H9 (cell line): ENCODE results near the gene MYL10. TPM values are rescaled to one million over a fixed set of nuclear protein-coding genes. Genes with fewer than 3 reads are reported as not detected.
A peak's percentile ranks its signal among the peaks of the same experiment; 100 is the strongest.

Experiments
- DNase-seq: peaks from one replicate; pipeline ENCODE4 v3.0.0-alpha.2; 2017
- H2AFZ ChIP-seq: one replicate; pipeline ENCODE4 v1.6.1; 2013; ENCODE audit warnings: mild to moderate bottlenecking, low read length, control low read depth, moderate library complexity
- H2AK5ac ChIP-seq: 2 replicates; pipeline ENCODE4 v1.6.1; 2013; ENCODE audit warnings: low read length, control low read depth, mixed read lengths; ENCODE audit not compliant: insufficient read length
- H2BK120ac ChIP-seq: one replicate; pipeline ENCODE4 v1.6.1; 2013; ENCODE audit warnings: low read depth, mild to moderate bottlenecking, low read length, control low read depth, inconsistent platforms; ENCODE audit not compliant: poor library complexity, severe bottlenecking
- H2BK12ac ChIP-seq: 2 replicates; pipeline ENCODE4 v1.6.1; 2013; ENCODE audit warnings: low read length, control low read depth, mixed read lengths, low read depth; ENCODE audit not compliant: insufficient read length
- H2BK15ac ChIP-seq: 2 replicates; pipeline ENCODE4 v1.6.1; 2013; ENCODE audit warnings: low read depth, low read length, control low read depth
- H2BK20ac ChIP-seq: one replicate; pipeline ENCODE4 v1.6.1; 2013; ENCODE audit warnings: low read depth, mild to moderate bottlenecking, low read length, control low read depth, inconsistent platforms; ENCODE audit not compliant: poor library complexity, severe bottlenecking
- H2BK5ac ChIP-seq: 2 replicates; pipeline ENCODE4 v1.6.1; 2013; ENCODE audit warnings: low read length, control low read depth, mixed read lengths; ENCODE audit not compliant: insufficient read length
- H3K14ac ChIP-seq: 2 replicates; pipeline ENCODE4 v1.6.1; 2013; ENCODE audit warnings: low read length, control low read depth; ENCODE audit not compliant: insufficient read depth
- H3K18ac ChIP-seq: 2 replicates; pipeline ENCODE4 v1.6.1; 2013; ENCODE audit warnings: low read depth, mild to moderate bottlenecking, mixed read lengths, low read length, control low read depth; ENCODE audit not compliant: insufficient read length
- H3K23ac ChIP-seq: 2 replicates; pipeline ENCODE4 v1.6.1; 2013; ENCODE audit warnings: low read length, control low read depth, mixed read lengths, low read depth; ENCODE audit not compliant: insufficient read length
- H3K23me2 ChIP-seq: 2 replicates; pipeline ENCODE4 v1.6.1; 2013; ENCODE audit warnings: low read depth, mild to moderate bottlenecking, mixed read lengths, low read length, control low read depth; ENCODE audit not compliant: insufficient read length, poor library complexity, severe bottlenecking
- H3K27ac ChIP-seq: 2 replicates; pipeline ENCODE4 v1.5.1; 2013; ENCODE audit warnings: low read length, control low read depth, mixed read lengths, low read depth; ENCODE audit not compliant: insufficient read length
- H3K27me3 ChIP-seq: 2 replicates; pipeline ENCODE4 v1.6.1; 2013; ENCODE audit warnings: low read length, control low read depth, inconsistent platforms; ENCODE audit not compliant: insufficient read depth
- H3K4ac ChIP-seq: 2 replicates; pipeline ENCODE4 v1.6.1; 2013; ENCODE audit warnings: low read depth, mild to moderate bottlenecking, control low read depth, inconsistent platforms, low read length, moderate library complexity
- H3K4me1 ChIP-seq: 2 replicates; pipeline ENCODE4 v1.6.1; 2013; ENCODE audit warnings: low read length, control low read depth, inconsistent platforms; ENCODE audit not compliant: insufficient read depth
- H3K4me2 ChIP-seq: 2 replicates; pipeline ENCODE4 v1.6.1; 2013; ENCODE audit warnings: low read length, control low read depth, mixed read lengths; ENCODE audit not compliant: insufficient read length, insufficient read depth
- H3K56ac ChIP-seq: 2 replicates; pipeline ENCODE4 v1.6.1; 2013; ENCODE audit warnings: low read depth, mild to moderate bottlenecking, mixed read lengths, low read length, control low read depth; ENCODE audit not compliant: insufficient read length
- H3K79me1 ChIP-seq: 2 replicates; pipeline ENCODE4 v1.6.1; 2013; ENCODE audit warnings: low read depth, mild to moderate bottlenecking, moderate library complexity, low read length, control low read depth, inconsistent platforms; ENCODE audit not compliant: insufficient read depth, poor library complexity, severe bottlenecking
- H3K79me2 ChIP-seq: 2 replicates; pipeline ENCODE4 v1.6.1; 2013; ENCODE audit warnings: low read length, control low read depth, inconsistent platforms; ENCODE audit not compliant: insufficient read depth
- H3K9ac ChIP-seq: 2 replicates; pipeline ENCODE4 v1.6.1; 2013; ENCODE audit warnings: low read length, control low read depth, mixed read lengths; ENCODE audit not compliant: insufficient read length; ENCODE audit errors: extremely low read depth
- H3K9me3 ChIP-seq: one replicate; pipeline ENCODE4 v1.6.1; 2013; ENCODE audit warnings: low read depth, low read length, inconsistent platforms; ENCODE audit not compliant: control insufficient read depth
- H3T11ph ChIP-seq: one replicate; pipeline ENCODE4 v1.6.1; 2013; ENCODE audit warnings: mild to moderate bottlenecking, low read length, control low read depth, inconsistent platforms
- H4K20me1 ChIP-seq: one replicate; pipeline ENCODE4 v1.6.1; 2013; ENCODE audit not compliant: control insufficient read depth, insufficient read length, insufficient read depth
- H4K5ac ChIP-seq: 2 replicates; pipeline ENCODE4 v1.6.1; 2013; ENCODE audit warnings: low read depth, mild to moderate bottlenecking, mixed read lengths, low read length, control low read depth; ENCODE audit not compliant: insufficient read length
- H4K8ac ChIP-seq: replicated peaks from 2 replicates; pipeline ENCODE4 v1.6.1; 2013; ENCODE audit warnings: low read length, control low read depth, mixed read lengths, low read depth; ENCODE audit not compliant: insufficient read length
- H4K91ac ChIP-seq: 2 replicates; pipeline ENCODE4 v1.6.1; 2013; ENCODE audit warnings: low read depth, mild to moderate bottlenecking, moderate library complexity, mixed read lengths, low read length, control low read depth; ENCODE audit not compliant: insufficient read length
- H3K27ac Mint-ChIP-seq, 3 experiments: 2 replicates in 2 of 3; 3 replicates in 1 of 3; pipeline ENCODE4 v1.8.0; 2020 to 2021; ENCODE audit warnings: mixed read lengths in 3 of 3, mild to moderate bottlenecking in 1 of 3, moderate library complexity in 1 of 3
- H3K27me3 Mint-ChIP-seq: 2 replicates; pipeline ENCODE4 v1.8.0; 2021; ENCODE audit warnings: low read depth, mild to moderate bottlenecking, moderate library complexity, mixed read lengths
- H3K36me3 Mint-ChIP-seq, 3 experiments: 2 replicates in 2 of 3; 3 replicates in 1 of 3; pipeline ENCODE4 v1.8.0; 2020 to 2021; ENCODE audit warnings: low read depth in 3 of 3, mixed read lengths in 3 of 3; ENCODE audit not compliant: insufficient read depth in 1 of 3
- H3K4me1 Mint-ChIP-seq, 2 experiments: 2 replicates each; pipeline ENCODE4 v1.8.0; 2020; ENCODE audit warnings: mixed read lengths in 2 of 2
- H3K4me3 Mint-ChIP-seq, 2 experiments: 2 replicates in 1 of 2; 3 replicates in 1 of 2; pipeline ENCODE4 v1.8.0; 2020 to 2021; ENCODE audit warnings: mild to moderate bottlenecking in 2 of 2, mixed read lengths in 2 of 2, moderate library complexity in 1 of 2
- H3K9me3 Mint-ChIP-seq, 2 experiments: 2 replicates in 1 of 2; 3 replicates in 1 of 2; pipeline ENCODE4 v1.8.0; 2020; ENCODE audit warnings: mild to moderate bottlenecking in 2 of 2, mixed read lengths in 2 of 2, moderate library complexity in 1 of 2
- WGBS: extraction: QIAGEN DNeasy Blood & Tissue Kit; methylation state at CpG from one replicate; pipeline ENCODE4 v1.1.7; 2013; ENCODE audit warnings: missing lambda C conversion rate, low lambda C conversion rate, mixed read lengths; ENCODE audit not compliant: insufficient read length; ENCODE audit errors: extremely low coverage; 5-methylcytosine and 5-hydroxymethylcytosine counted together
- total RNA-seq: library from RNA; stranded (reverse); gene quantifications from 2 replicates; pipeline ENCODE4 v1.2.1, GENCODE V29; 2021
- TF ChIP-seq, protein P1 (sequence below): fragments of 200-600 bp; sonication (generic); conservative IDR thresholded peaks from 3 replicates; pipeline ENCODE4 v1.8.0; 2021; ENCODE audit warnings: antibody characterized with exemption, mild to moderate bottlenecking

Gene MYL10
- total RNA-seq, 1 experiment from 2014 or later: 0.50 TPM

DNA sequence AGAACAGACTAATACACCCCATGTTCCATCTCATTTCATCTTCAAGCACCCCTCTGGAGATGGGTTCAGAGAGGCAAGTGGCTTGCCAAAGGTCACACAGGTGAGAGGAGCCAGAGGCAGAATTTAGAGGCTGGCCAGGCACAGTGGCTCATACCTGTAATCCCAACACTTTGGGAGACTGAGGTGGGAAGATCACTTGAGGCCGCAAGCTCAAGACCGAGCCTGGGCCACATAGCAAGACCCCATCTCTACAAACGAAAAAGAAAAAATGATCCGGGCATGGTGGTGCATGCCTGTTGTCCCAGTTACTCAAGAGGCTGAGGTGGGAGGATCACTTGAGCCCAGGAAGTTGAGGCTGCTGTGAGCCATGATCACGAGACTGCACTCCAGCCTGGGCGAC lies 34.7 kb upstream of the MYL10 start:
- Histone ChIP-seq H3K4me2 (no peak overlapping the region), H3K18ac (no peak overlapping the region), H3K23me2 (no peaks in the 10 kb centered on the region), H4K20me1 (no peaks in the 10 kb centered on the region), H3K79me2 (no peaks in the 10 kb centered on the region), H3K14ac (no peak overlapping the region), H3K9ac (no peak overlapping the region), H3K27ac (no peak overlapping the region), H3T11ph (no peak overlapping the region), H2BK5ac (no peak overlapping the region), H3K27me3 (no peaks in the 10 kb centered on the region), H3K79me1 (no peaks in the 10 kb centered on the region), H3K4me1 (no peaks in the 10 kb centered on the region; the same call in 1 of the 2 replicates), H3K56ac (no peak overlapping the region), H2BK12ac (no peak overlapping the region), H4K8ac (no peak overlapping the region), H2AK5ac (no peak overlapping the region), H2BK120ac (no peak overlapping the region), H2BK15ac (no peak overlapping the region), H4K91ac (no peak overlapping the region), H3K23ac (no peak overlapping the region), H2BK20ac (no peak overlapping the region), H3K4ac (no peak overlapping the region), H3K9me3 (no peaks in the 10 kb centered on the region), H4K5ac (no peak overlapping the region), H2AFZ (no peak overlapping the region)
- Mint-ChIP-seq H3K36me3 (peaks cover 0 to 4% (median 3%) of the 10 kb centered on the region in 3 experiments; a peak in 3 of 7 replicates), H3K27me3 (peaks cover 3% of the 10 kb centered on the region; the same call in 1 of the 2 replicates), H3K27ac (peak overlapping the region in 1 of 3 experiments; percentile 35; a peak in 1 of 7 replicates), H3K4me1 (peaks cover 33 to 39% of the 10 kb centered on the region in 2 experiments), H3K9me3 (peaks cover 4% of the 10 kb centered on the region in 2 experiments), H3K4me3 (0 out of 5 replicates have a peak overlapping the region, but pooled peaks of 1 of the 2 experiments have one; percentile 32)
- TF ChIP-seq, protein P1, sequence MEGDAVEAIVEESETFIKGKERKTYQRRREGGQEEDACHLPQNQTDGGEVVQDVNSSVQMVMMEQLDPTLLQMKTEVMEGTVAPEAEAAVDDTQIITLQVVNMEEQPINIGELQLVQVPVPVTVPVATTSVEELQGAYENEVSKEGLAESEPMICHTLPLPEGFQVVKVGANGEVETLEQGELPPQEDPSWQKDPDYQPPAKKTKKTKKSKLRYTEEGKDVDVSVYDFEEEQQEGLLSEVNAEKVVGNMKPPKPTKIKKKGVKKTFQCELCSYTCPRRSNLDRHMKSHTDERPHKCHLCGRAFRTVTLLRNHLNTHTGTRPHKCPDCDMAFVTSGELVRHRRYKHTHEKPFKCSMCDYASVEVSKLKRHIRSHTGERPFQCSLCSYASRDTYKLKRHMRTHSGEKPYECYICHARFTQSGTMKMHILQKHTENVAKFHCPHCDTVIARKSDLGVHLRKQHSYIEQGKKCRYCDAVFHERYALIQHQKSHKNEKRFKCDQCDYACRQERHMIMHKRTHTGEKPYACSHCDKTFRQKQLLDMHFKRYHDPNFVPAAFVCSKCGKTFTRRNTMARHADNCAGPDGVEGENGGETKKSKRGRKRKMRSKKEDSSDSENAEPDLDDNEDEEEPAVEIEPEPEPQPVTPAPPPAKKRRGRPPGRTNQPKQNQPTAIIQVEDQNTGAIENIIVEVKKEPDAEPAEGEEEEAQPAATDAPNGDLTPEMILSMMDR: no peak
- no peak for DNase-seq
- WGBS: no CpG with 5 or more reads among the region's 6 CpGs
